HG02759 (cell line): ENCODE data around the gene DOCK1.

Experiments
- ATAC-seq: cut with Tn5 transposase; IDR thresholded peaks from one replicate; pipeline ENCODE4 v1.9.1; 2021; ENCODE audit warnings: mild to moderate bottlenecking, moderate library complexity; ENCODE audit not compliant: unreplicated experiment

The DOCK1 gene

GRCh38 chr10:127492607-127493250, 587.5 kb downstream of the DOCK1 start:
- ATAC-seq: no peak

- ATAC-seq: no peak
Measured at GRCh38 chr10:127496035-127496434, 590.8 kb downstream of the DOCK1 start.

- ATAC-seq: no peak
Measured at GRCh38 chr10:127497685-127498084, 592.5 kb downstream of the DOCK1 start.

GRCh38 chr10:127498087-127498486, 592.9 kb downstream of the DOCK1 start:
- no peak for ATAC-seq

- ATAC-seq: no peak
Measured at GRCh38 chr10:127500127-127500526, 594.9 kb downstream of the DOCK1 start.
